ENCODE results near the gene FRMD3.

GRCh38 chr9:83367326-83367725, 170.9 kb downstream of the FRMD3 start:
- TF ChIP-seq CTCF (IDR thresholded peaks at IDR 0.05 in 8 of 11, conservative IDR thresholded peaks at IDR 0.05 in 3 of 11): no peak
- no peak for TF ChIP-seq POLR2AphosphoS5 (IDR thresholded peaks at IDR 0.05)
- TF ChIP-seq POLR2A (IDR thresholded peaks at IDR 0.05): no peak
